Retinal pigment epithelial cell (primary cell): ENCODE data around the gene C9orf72.
A peak's percentile ranks its signal among the peaks of the same experiment; 100 is the strongest.

ENCODE experiments used
- DNase-seq: peaks from one replicate; pipeline ENCODE4 v3.0.0-alpha.2; 2010; ENCODE audit warnings: low read depth
- H3K4me3 ChIP-seq: 2 replicates; pipeline ENCODE4 v1.5.1; 2011; ENCODE audit warnings: mild to moderate bottlenecking, low read length, control low read depth, moderate library complexity
- TF ChIP-seq, protein P1 (sequence below): conservative IDR thresholded peaks from 2 replicates; pipeline ENCODE4 v1.5.1; 2011; ENCODE audit warnings: low read depth, low read length, control low read depth, inconsistent platforms

C9orf72 gene

DNA sequence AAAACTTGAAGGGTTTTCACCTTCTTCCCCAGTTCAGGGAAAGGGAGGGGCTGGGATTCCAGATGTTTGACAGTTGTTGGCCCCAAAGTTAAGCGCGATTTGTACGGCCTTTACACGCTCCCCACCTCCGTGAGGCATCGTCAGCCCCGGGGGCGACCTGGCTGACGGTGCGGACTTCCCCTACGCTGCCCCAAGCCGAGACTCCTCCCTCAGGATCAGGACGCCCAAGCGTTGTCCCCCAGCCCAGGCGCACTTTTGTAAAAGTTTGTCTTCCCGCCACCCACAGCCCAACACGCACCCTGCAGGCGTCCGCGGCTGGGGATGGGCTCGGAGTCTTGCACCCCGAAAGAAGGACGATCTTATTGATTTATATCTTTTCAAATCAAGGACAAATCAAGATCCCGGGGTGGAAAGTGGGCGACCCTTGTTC lies 44.4 kb downstream of the C9orf72 start:
- TF ChIP-seq, protein P1, sequence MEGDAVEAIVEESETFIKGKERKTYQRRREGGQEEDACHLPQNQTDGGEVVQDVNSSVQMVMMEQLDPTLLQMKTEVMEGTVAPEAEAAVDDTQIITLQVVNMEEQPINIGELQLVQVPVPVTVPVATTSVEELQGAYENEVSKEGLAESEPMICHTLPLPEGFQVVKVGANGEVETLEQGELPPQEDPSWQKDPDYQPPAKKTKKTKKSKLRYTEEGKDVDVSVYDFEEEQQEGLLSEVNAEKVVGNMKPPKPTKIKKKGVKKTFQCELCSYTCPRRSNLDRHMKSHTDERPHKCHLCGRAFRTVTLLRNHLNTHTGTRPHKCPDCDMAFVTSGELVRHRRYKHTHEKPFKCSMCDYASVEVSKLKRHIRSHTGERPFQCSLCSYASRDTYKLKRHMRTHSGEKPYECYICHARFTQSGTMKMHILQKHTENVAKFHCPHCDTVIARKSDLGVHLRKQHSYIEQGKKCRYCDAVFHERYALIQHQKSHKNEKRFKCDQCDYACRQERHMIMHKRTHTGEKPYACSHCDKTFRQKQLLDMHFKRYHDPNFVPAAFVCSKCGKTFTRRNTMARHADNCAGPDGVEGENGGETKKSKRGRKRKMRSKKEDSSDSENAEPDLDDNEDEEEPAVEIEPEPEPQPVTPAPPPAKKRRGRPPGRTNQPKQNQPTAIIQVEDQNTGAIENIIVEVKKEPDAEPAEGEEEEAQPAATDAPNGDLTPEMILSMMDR: peak; percentile 4
- peak overlapping the region; percentile 64 for H3K4me3 ChIP-seq
- no peak for DNase-seq

DNA sequence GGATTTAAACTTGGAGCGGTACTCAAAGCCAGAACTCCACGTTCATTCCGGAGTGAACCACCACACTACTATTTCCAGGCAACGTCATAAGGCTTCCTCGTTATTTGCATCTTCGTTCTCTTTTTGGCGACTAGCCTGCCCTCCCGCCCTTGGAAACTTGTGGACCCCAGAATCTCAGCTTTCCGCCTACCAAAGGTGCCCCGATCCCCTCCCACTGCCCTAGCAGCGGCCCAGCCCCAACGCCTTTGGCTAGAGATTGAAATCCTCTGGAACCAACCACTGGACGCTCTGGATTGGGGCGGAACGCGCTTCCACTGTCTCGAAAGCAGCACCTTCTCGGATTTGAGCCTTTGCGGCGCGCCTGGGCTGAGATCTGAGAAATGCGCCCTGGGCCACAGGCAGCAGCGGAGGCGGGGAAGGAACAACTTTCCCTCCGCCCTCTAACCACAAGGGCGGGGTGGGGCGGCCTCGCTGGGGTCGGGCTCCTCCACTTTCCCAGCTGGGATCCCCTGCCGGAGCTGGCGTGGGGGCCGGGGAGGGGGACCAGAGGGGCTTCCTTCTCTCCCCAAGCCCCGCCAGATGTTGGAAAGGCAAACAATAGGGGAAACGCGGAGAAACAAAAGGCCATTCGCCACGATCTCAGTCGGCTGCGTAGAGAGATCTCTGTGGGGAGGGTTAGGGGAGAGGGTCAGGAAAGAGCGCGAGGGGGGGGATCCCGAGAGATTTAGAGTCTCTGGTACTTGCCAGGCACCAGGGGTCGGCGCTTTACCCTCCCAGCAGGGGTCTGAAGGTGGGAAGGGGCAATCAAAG lies 45.0 kb downstream of the C9orf72 start:
- DNase-seq: no peak
- peak overlapping the region; percentile 64 for H3K4me3 ChIP-seq
- TF ChIP-seq, protein P1: no peak

DNA sequence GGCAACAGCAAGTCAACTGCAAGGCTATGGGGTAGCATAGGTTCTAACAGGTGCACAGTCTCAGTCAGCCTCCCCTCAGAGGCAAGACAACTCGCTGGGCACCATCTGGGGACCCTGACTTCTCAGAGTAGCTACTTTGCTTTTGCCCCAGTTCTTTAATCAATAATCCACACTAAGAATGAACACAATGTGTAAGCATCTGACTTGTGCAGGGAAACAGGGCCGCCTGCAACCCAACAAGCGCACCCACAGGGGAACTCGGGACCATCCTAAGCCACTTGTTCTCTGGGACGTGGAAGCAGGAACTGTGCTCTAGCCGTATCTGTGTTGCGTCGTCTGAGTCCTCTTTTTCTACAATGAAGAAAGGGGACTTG lies 45.6 kb downstream of the C9orf72 start:
- DNase-seq: no peak
- H3K4me3 ChIP-seq: peak overlapping the region; percentile 64
- TF ChIP-seq, protein P1: no peak

DNA sequence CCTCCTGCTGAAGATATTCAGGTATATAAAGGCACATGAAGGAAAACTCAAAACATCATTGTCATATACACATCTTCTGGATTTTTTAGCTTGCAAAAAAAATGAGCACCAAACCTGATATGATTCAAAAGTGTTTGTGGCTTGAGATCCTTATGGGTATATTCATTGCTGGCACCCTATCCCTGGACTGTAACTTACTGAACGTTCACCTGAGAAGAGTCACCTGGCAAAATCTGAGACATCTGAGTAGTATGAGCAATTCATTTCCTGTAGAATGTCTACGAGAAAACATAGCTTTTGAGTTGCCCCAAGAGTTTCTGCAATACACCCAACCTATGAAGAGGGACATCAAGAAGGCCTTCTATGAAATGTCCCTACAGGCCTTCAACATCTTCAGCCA lies 49.0 kb downstream of the C9orf72 start, which contains the start of gene IFNK:
IFNK (plus strand) TSS at position 55 of the 400 bp plus-strand sequence; CDS start at position 102, 47 bp downstream.
- TF ChIP-seq, protein P1: no peak
- no peak within 1 kb of the TSS for H3K4me3 ChIP-seq
- DNase-seq: no peak

DNA sequence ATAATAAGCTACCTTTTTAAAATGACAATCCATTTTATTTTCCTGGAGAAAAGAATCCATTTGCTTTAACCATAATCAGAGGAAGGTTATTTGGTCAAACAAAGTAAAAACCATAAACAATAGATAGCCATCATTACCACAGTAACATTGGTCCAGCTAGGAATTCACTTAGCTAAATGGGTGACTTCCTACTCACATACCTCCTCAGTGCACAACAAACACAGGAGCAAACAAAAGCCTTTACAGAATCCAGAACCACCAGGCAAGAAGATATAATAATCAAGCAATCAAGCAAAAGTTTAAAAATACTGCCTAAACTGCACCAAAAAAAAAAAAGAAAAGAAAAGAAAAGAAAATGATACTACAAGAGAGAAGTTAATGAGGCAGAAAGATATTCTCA lies 50.1 kb downstream of the C9orf72 start:
- TF ChIP-seq, protein P1: no peak
- no peak overlapping the region for H3K4me3 ChIP-seq
- no peak for DNase-seq

DNA sequence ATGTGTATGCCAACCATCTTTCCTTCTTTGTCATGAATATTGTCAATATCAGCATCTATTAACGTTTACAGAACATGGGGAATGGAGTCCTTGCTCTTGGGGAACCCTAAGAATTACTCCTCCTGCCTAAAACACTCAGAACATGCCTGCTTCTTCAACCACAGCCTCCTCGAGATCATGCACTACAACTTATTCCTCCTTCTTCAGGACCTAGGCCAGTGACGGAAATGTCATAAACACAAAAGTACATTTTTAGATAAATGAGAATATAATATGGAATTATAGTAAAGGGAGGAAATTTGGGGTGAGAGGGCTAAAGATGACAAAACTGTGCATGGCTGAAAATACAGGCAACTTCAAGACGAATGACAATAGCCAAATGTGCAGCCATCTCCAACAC lies 52.3 kb downstream of the C9orf72 start:
- TF ChIP-seq, protein P1: no peak
- DNase-seq: no peak
- no peak overlapping the region for H3K4me3 ChIP-seq
